Pancreas (tissue), 10 donors: Measurements from ENCODE around the gene TRIP12. TPM values are rescaled to one million over a fixed set of nuclear protein-coding genes. Genes with fewer than 3 reads are reported as not detected.
A peak's percentile ranks its signal among the peaks of the same experiment; 100 is the strongest.

Experiments
- ATAC-seq, 4 donors: fragments of 200-7000 bp; cut with Tn5 transposase; one replicate each; pipeline versions ENCODE4 v1.8.0 to v1.9.1; 2020; ENCODE audit warnings: mild to moderate bottlenecking in 4 of 4, moderate library complexity in 4 of 4
- DNase-seq, 6 donors: peaks; one replicate each; pipeline ENCODE4 v3.0.0-alpha.2; 2020
- FAIRE-seq: peaks from 2 replicates; lab custom pipeline; 2012; peaks lifted over from hg19 to GRCh38; lab: Jason Lieb, UNC
- H3K27ac ChIP-seq, 4 donors: fragments of 200-600 bp; sonication (generic); 1 replicate in 3 of 4; 2 replicates in 1 of 4; pipeline versions ENCODE4 v1.5.0 to v1.8.0; 2020
- H3K27me3 ChIP-seq, 4 donors: fragments of 200-600 bp; one replicate each; pipeline ENCODE4 v1.8.0; 2021
- H3K36me3 ChIP-seq, 3 donors: fragments of 200-600 bp; sonication (generic) in 1 of 3; one replicate each; pipeline versions ENCODE4 v1.5.0 to v1.8.0; 2020 to 2021
- H3K4me1 ChIP-seq, 3 donors: fragments of 200-600 bp; one replicate each; pipeline ENCODE4 v1.8.0; 2021
- H3K4me3 ChIP-seq, 4 donors: fragments of 200-600 bp; sonication (generic) in 2 of 4; one replicate each; pipeline versions ENCODE4 v1.5.0 to v1.8.0; 2020 to 2021
- H3K9me3 ChIP-seq, 4 donors: fragments of 200-600 bp; one replicate each; pipeline ENCODE4 v1.8.0; 2021
- WGBS, 2 donors: extraction: QIAGEN DNeasy Blood & Tissue Kit; methylation state at CpG; one replicate each; pipeline ENCODE4 v1.1.7; 2013; 5-methylcytosine and 5-hydroxymethylcytosine counted together
- intact Hi-C, 3 donors: fragments of 100-400 bp; cut with DNase I; formaldehyde crosslinking; loops; one replicate each; pipeline versions ENCODE4 v1.11.1 to v1.14.2; 2022
- polyA plus RNA-seq, 2 donors: library from polyadenylated mRNA; stranded (reverse); fragments of 200-250 nt; gene quantifications; one replicate each; pipeline ENCODE4 v1.2.3, GENCODE V29; 2013
- total RNA-seq, 6 donors: library from RNA; stranded (reverse); fragmentation: NEBNext Ultra II Directional in 4 of 6; extraction: Animal tissue kit (Norgen Biotek cat#: 25700) in 4 of 6; gene quantifications; one replicate each; pipeline versions ENCODE4 v1.2.1 to v1.2.4, GENCODE V29; 2021 to 2023
- TF ChIP-seq, protein P1 (sequence below), 4 donors: fragments of 200-600 bp; sonication (generic) in 3 of 4; IDR thresholded peaks; one replicate each; pipeline versions ENCODE4 v1.5.0 to v1.8.0; 2021; ENCODE audit warnings: antibody characterized with exemption in 4 of 4
- donor health status: healthy with polysubstance abuse.
- donor health status: DM: no; HTN: no; CAD: no; lungs with moderate emphysema.
- donor health status: DM: no; HTN: no; CAD: no.
- donor health status: control.
- donor health status: control.
- donor health status: Bipolar disorder and iron deficiency.
- donor health status: DM: yes; HTN: yes; CAD: no.
- donor health status: DM: no; HTN: no; CAD: no.
- donor health status: DM: no; HTN: no; CAD: no.
- donor health status: DM: yes; HTN: yes; CAD: no.

The TRIP12 gene
- total and polyA plus RNA-seq, 8 donors: 12.2 to 106 (median 58.6) TPM

DNA sequence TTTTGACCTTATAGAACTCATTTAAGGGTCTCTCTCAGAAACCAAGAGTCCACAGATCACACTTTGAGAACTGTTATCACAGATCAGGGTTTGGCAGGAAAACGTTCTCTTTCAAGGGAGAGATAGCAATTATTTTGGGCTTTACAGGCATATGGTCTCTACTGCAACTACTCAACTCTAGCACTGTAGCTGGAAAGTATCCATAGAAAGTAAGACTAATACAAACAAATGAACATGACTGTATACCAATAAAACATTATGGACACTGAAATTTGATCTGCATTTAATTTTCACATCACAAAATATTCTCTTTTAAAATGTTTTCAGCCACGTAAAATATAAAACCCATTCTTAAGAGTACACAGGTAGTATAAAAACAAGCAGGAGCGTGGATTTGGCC lies 100.5 kb downstream of the TRIP12 start:
- no peaks in the 10 kb centered on the region for H3K27me3 ChIP-seq
- peaks cover 0 to 17% (median 0%) of the 10 kb centered on the region in 3 donors for H3K36me3 ChIP-seq
- no peaks in the 10 kb centered on the region for H3K4me1 ChIP-seq
- H3K9me3 ChIP-seq: no peaks in the 10 kb centered on the region
- no peak for ATAC-seq
- TF ChIP-seq, protein P1, sequence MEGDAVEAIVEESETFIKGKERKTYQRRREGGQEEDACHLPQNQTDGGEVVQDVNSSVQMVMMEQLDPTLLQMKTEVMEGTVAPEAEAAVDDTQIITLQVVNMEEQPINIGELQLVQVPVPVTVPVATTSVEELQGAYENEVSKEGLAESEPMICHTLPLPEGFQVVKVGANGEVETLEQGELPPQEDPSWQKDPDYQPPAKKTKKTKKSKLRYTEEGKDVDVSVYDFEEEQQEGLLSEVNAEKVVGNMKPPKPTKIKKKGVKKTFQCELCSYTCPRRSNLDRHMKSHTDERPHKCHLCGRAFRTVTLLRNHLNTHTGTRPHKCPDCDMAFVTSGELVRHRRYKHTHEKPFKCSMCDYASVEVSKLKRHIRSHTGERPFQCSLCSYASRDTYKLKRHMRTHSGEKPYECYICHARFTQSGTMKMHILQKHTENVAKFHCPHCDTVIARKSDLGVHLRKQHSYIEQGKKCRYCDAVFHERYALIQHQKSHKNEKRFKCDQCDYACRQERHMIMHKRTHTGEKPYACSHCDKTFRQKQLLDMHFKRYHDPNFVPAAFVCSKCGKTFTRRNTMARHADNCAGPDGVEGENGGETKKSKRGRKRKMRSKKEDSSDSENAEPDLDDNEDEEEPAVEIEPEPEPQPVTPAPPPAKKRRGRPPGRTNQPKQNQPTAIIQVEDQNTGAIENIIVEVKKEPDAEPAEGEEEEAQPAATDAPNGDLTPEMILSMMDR (IDR thresholded peaks at IDR 0.05): no peak
- H3K4me3 ChIP-seq: no peak overlapping the region
- WGBS, 2 donors: 76 to 79% methylated on average over 3 of the region's 3 CpGs
- no peak overlapping the region for H3K27ac ChIP-seq
- no peak for DNase-seq
- no peak for FAIRE-seq
- intact Hi-C loops: no loop called here

DNA sequence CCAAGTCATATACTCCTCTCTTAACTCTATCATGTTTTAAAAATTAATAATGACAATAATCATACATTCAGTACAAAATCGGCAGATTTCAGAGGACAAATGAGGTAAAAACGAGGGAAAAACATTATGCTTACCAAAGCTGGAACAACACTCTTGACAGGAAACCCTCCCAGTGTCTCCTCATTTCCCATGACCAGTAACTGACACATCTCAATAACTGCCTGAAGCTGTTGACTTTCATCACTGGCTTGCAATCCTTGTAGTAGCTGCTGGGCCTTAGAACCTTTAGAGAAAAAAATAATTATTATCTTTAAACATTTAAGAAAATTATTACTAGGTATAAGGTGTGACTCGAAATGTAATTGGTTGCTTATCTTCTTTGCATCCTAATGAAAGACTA lies 103.6 kb downstream of the TRIP12 start:
- Histone ChIP-seq H3K27me3 (no peaks in the 10 kb centered on the region), H3K36me3 (peaks cover 0 to 46% (median 0%) of the 10 kb centered on the region in 3 donors), H3K27ac (no peak overlapping the region), H3K4me1 (no peaks in the 10 kb centered on the region), H3K4me3 (no peak overlapping the region), H3K9me3 (no peaks in the 10 kb centered on the region)
- ATAC-seq: no peak
- no peak for DNase-seq
- FAIRE-seq: no peak
- intact Hi-C loops: no loop called here
- WGBS, 2 donors: 76% methylated on average over 3 of the region's 3 CpGs
- TF ChIP-seq, protein P1 (IDR thresholded peaks at IDR 0.05): no peak

DNA sequence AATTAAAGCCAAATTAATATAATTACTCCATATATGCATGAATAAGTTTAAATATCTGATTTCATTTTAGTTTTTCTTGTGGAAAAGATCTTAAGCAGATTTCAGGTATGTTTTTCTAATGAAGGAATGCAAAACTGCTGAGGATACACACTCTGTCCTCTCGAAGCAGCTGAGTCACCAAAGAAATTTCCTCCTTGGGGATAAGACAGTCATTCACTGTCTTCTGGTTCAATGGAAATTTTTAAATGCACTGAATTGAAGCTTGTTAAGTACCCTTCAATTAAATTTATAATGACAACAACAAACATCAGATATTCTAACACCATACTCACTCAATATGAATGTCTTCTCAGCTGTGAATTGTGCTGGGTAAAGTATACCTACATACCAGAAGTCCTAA lies 106.0 kb downstream of the TRIP12 start:
- Histone ChIP-seq H3K4me3 (no peak overlapping the region), H3K4me1 (no peaks in the 10 kb centered on the region), H3K27ac (no peak overlapping the region), H3K9me3 (no peaks in the 10 kb centered on the region), H3K27me3 (no peaks in the 10 kb centered on the region), H3K36me3 (peaks cover 0 to 53% (median 0%) of the 10 kb centered on the region in 3 donors)
- ATAC-seq (no peak), DNase-seq (no peak), FAIRE-seq (no peak)
- intact Hi-C loops: no loop called here
- TF ChIP-seq, protein P1 (IDR thresholded peaks at IDR 0.05): no peak
- WGBS, 2 donors: 70 to 85% methylated on average over 1 of the region's 1 CpG

DNA sequence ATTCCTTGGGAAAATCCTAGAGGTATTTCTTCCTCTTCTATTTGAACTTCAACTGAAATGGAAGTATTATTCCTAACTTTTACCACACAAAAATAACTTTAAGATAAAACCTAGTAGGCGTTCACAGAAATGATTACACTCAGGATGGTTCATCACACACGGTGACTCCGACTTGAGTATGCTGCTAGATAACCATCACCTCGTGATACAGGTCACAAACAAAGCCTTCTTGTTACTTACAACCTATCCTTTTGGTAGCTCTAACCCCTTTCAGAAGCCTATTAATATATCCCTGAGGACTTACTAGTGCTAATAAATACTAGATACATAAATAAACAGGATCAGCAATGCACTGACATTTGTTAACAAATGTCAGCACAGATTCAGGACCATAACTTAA lies 106.5 kb downstream of the TRIP12 start:
- Histone ChIP-seq H3K4me1 (no peaks in the 10 kb centered on the region), H3K27me3 (no peaks in the 10 kb centered on the region), H3K27ac (no peak overlapping the region), H3K9me3 (no peaks in the 10 kb centered on the region), H3K36me3 (peaks cover 0 to 53% (median 0%) of the 10 kb centered on the region in 3 donors), H3K4me3 (no peak overlapping the region)
- ATAC-seq (no peak), DNase-seq (no peak), FAIRE-seq (no peak)
- intact Hi-C loops: no loop called here
- TF ChIP-seq, protein P1 (IDR thresholded peaks at IDR 0.05): no peak
- WGBS, 2 donors: 82 to 88% methylated on average over 4 of the region's 4 CpGs

DNA sequence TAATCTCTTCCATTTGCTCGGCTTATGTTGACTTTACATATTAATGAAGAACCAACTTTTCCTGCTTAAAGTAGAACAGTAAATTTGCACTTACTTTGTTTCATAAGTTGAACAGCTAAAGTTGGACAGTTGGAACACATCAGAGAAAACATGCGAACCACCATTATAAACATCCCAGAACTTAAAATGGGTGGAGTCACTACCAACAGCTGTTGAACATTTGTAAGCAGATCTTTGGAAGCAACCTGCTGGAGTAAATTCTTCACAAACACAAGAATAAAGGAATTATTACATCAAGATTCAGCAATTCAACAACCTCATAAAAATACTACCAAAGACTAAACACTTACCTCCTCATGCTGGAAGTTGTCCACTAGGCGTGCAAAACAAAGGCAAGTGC lies 111.0 kb downstream of the TRIP12 start:
- H3K27ac ChIP-seq: no peak overlapping the region
- H3K27me3 ChIP-seq: no peaks in the 10 kb centered on the region
- no peaks in the 10 kb centered on the region for H3K4me1 ChIP-seq
- no peak overlapping the region for H3K4me3 ChIP-seq
- DNase-seq: no peak
- peak; percentile 37 for FAIRE-seq
- WGBS, 2 donors: 91 to 92% methylated on average over 3 of the region's 3 CpGs
- TF ChIP-seq, protein P1 (IDR thresholded peaks at IDR 0.05): no peak
- intact Hi-C loops: no loop called here
- H3K9me3 ChIP-seq: no peaks in the 10 kb centered on the region
- no peak for ATAC-seq
- H3K36me3 ChIP-seq: peaks cover 0 to 56% (median 2%) of the 10 kb centered on the region in 3 donors
